B cell (primary cell): ENCODE measurements around the gene TRABD2A. TPM values are rescaled to one million over a fixed set of nuclear protein-coding genes. Genes with fewer than 3 reads are reported as not detected.

Experiments
- ATAC-seq: fragments of 200-7000 bp; cut with Tn5 transposase; one replicate; pipeline ENCODE4 v1.10.0; 2021; ENCODE audit warnings: low read depth, mild to moderate bottlenecking, moderate number of reproducible peaks, moderate library complexity
- CTCF ChIA-PET: fragments of 350-600 bp; sonication (Branson Sonifier 250); formaldehyde crosslinking; loops from one replicate; lab custom pipeline; 2021; ENCODE audit warnings: antibody characterized with exemption, inconsistent platforms; lab: Charles Lee
- POLR2A ChIA-PET: fragments of 350-600 bp; sonication (Branson Sonifier 250); formaldehyde crosslinking; loops from one replicate; lab custom pipeline; 2021; ENCODE audit warnings: antibody characterized with exemption; lab: Charles Lee
- DNase-seq: peaks from one replicate; pipeline ENCODE4 v3.0.0; 2013
- H2AFZ ChIP-seq: 2 replicates; pipeline ENCODE4 v1.6.1; 2012; ENCODE audit warnings: mild to moderate bottlenecking, low read depth, low read length; ENCODE audit not compliant: insufficient read depth, poor library complexity, severe bottlenecking
- H3K27ac ChIP-seq, 2 donors: 1 replicate in 1 of 2; 2 replicates in 1 of 2; pipeline ENCODE4 v1.5.1; 2012 to 2013; ENCODE audit warnings: low read length in 2 of 2, mild to moderate bottlenecking in 2 of 2, moderate library complexity in 1 of 2
- H3K27me3 ChIP-seq, 4 experiments: fragments of 200-600 bp in 1 of 4; sonication (generic) in 1 of 4; replicated peaks in 1 of 4; 1 replicate in 2 of 4; 2 replicates in 2 of 4; pipeline versions ENCODE4 v1.6.1 to v1.7.0; 2013 to 2016; ENCODE audit warnings: low read length in 3 of 4, mild to moderate bottlenecking in 2 of 4, mixed read lengths in 1 of 4, moderate library complexity in 1 of 4; ENCODE audit not compliant: insufficient read depth in 4 of 4, control insufficient read depth in 3 of 4; ENCODE audit errors: control extremely low read depth in 1 of 4
- H3K36me3 ChIP-seq, 2 experiments: replicated peaks in 1 of 2; 1 replicate in 1 of 2; 2 replicates in 1 of 2; pipeline versions ENCODE4 v1.6.1 to v1.7.1; 2013; ENCODE audit warnings: low read length in 1 of 2; ENCODE audit not compliant: insufficient read depth in 2 of 2, control insufficient read depth in 1 of 2; ENCODE audit errors: control extremely low read depth in 1 of 2, extremely low read depth in 1 of 2
- H3K4me1 ChIP-seq, 2 donors: fragments of 200-600 bp in 1 of 2; sonication (generic) in 1 of 2; 1 replicate in 1 of 2; 2 replicates in 1 of 2; pipeline versions ENCODE4 v1.5.1 to v1.6.1; 2013 to 2017; ENCODE audit warnings: low read length in 2 of 2; ENCODE audit not compliant: control insufficient read depth in 2 of 2, insufficient read depth in 2 of 2
- H3K4me2 ChIP-seq: replicated peaks from 2 replicates; pipeline ENCODE3; 2012; ENCODE audit warnings: mild to moderate bottlenecking, low read depth, low read length; ENCODE audit not compliant: poor library complexity, severe bottlenecking
- H3K4me3 ChIP-seq, 5 experiments: fragments of 200-600 bp in 1 of 5; sonication (generic) in 1 of 5; 1 replicate in 3 of 5; 2 replicates in 2 of 5; pipeline versions ENCODE4 v1.5.1 to v1.7.0; 2011 to 2016; ENCODE audit warnings: low read length in 4 of 5, mild to moderate bottlenecking in 4 of 5, low read depth in 2 of 5, control low read depth in 1 of 5, moderate library complexity in 1 of 5; ENCODE audit not compliant: insufficient read depth in 1 of 5; ENCODE audit errors: control extremely low read depth in 1 of 5, extremely low read depth in 1 of 5
- H3K79me2 ChIP-seq: fragments of 200-600 bp; sonication (generic); one replicate; pipeline ENCODE4 v1.6.0; 2016; ENCODE audit warnings: low read length; ENCODE audit not compliant: control insufficient read depth, insufficient read depth
- H3K9ac ChIP-seq: fragments of 200-600 bp; sonication (generic); 2 replicates; pipeline ENCODE4 v1.6.1; 2017; ENCODE audit warnings: mild to moderate bottlenecking, low read length, moderate library complexity
- H3K9me3 ChIP-seq, 3 donors: one replicate each; pipeline versions ENCODE4 v1.6.1 to v1.7.1; 2013; ENCODE audit warnings: low read length in 2 of 3; ENCODE audit not compliant: control insufficient read depth in 2 of 3, insufficient read depth in 1 of 3; ENCODE audit errors: control extremely low read depth in 1 of 3
- H4K20me1 ChIP-seq: 2 replicates; pipeline ENCODE4 v1.6.0; 2012; ENCODE audit warnings: mild to moderate bottlenecking, low read length; ENCODE audit not compliant: insufficient read depth, control insufficient read depth, poor library complexity, severe bottlenecking
- H3K27ac Mint-ChIP-seq: one replicate; pipeline ENCODE4 v1.8.0; 2021; ENCODE audit warnings: mixed read lengths
- H3K27me3 Mint-ChIP-seq: one replicate; pipeline ENCODE4 v1.8.0; 2021; ENCODE audit warnings: mixed read lengths
- H3K4me1 Mint-ChIP-seq: one replicate; pipeline ENCODE4 v1.8.0; 2021; ENCODE audit warnings: mixed read lengths
- H3K4me3 Mint-ChIP-seq: one replicate; pipeline ENCODE4 v1.8.0; 2021; ENCODE audit warnings: mixed read lengths
- H3K9me3 Mint-ChIP-seq: one replicate; pipeline ENCODE4 v1.8.0; 2022; ENCODE audit warnings: mixed read lengths; ENCODE audit not compliant: insufficient read depth
- CTCF ChIP-seq: fragments of 200-600 bp; IDR thresholded peaks from one replicate; pipeline ENCODE4 v1.8.0; 2022; ENCODE audit warnings: antibody characterized with exemption, mild to moderate bottlenecking
- EZH2 ChIP-seq: IDR thresholded peaks from 2 replicates; pipeline ENCODE4 v1.6.1; 2012; ENCODE audit warnings: borderline replicate concordance, low read depth, mild to moderate bottlenecking, moderate library complexity, low read length; ENCODE audit not compliant: insufficient read depth, poor library complexity, severe bottlenecking
- WGBS: methylation state at CpG from one replicate; pipeline ENCODE4 v1.1.5; 2013; ENCODE audit warnings: missing lambda C conversion rate; ENCODE audit not compliant: insufficient coverage; 5-methylcytosine and 5-hydroxymethylcytosine counted together
- intact Hi-C: fragments of 100-400 bp; cut with micrococcal nuclease; formaldehyde crosslinking; loops from one replicate; pipeline ENCODE4 v1.10.0; 2022
- polyA plus RNA-seq: library from polyadenylated mRNA; depleted of rRNA; stranded (reverse); fragments of >200 nt; gene quantifications from 2 replicates; pipeline ENCODE4 v1.2.3, GENCODE V29; 2012
- total RNA-seq, 2 donors: library from RNA; stranded (reverse); fragments of 120-200 nt in 1 of 2; gene quantifications; 1 replicate in 1 of 2; 2 replicates in 1 of 2; pipeline versions ENCODE4 v1.2.3 to v1.2.4, GENCODE V29; 2013 to 2022

TRABD2A gene
- total and polyA plus RNA-seq, 2 donors (not counting 1 experiment from before 2014, with no cell fraction given), result 10.1 to 11.3 TPM

DNA sequence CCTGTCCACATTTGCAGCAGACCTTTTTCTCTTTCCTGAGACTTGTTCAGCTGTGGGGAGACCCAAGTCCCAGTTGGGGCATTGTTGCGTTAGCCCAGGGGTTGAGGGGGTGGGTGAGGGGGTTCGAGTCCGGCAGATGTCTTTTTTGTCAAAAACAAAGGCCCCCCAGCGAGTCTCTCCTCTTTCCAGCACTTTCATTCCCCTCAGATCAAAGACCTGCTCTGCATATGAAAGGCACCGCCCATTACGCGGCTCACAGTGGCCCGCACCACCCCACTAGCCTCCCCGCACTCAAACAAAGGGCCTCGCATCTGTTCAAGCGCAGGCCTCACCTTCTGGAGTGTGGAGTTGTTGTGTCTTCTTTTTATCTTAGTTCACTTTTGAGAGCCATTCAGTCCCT is 25.2 kb downstream of the TRABD2A start:
- ATAC-seq (no peak), DNase-seq (no peak)
- peaks cover 24% of the 10 kb centered on the region for H3K4me1 Mint-ChIP-seq
- Histone ChIP-seq H3K4me3 (no peak overlapping the region), H3K36me3 (no peaks in the 10 kb centered on the region), H4K20me1 (no peaks in the 10 kb centered on the region), H3K4me1 (peaks cover 11 to 13% of the 10 kb centered on the region in 2 donors), H2AFZ (no peak overlapping the region), H3K27me3 (no peaks in the 10 kb centered on the region), H3K27ac (no peak overlapping the region), H3K79me2 (peaks cover 39% of the 10 kb centered on the region), H3K9ac (no peak overlapping the region), H3K9me3 (peaks cover 0 to 18% (median 10%) of the 10 kb centered on the region in 3 donors), H3K4me2 (no peak overlapping the region)
- no peaks in the 10 kb centered on the region for H3K9me3 Mint-ChIP-seq
- TF ChIP-seq CTCF (no peak), EZH2 (no peak)
- intact Hi-C loops, result loop anchor here (5.0 kb wide), 1 partner anchor 73 kb away; no protein-coding TSS in a partner anchor
- CTCF ChIA-PET, result interaction anchor here (1.2 to 3.4 kb wide), 2 partner anchors 9 to 70 kb away, joined by 3 to 12 read pairs; no protein-coding TSS in a partner anchor
- H3K27me3 Mint-ChIP-seq, result no peaks in the 10 kb centered on the region
- no CpG with 5 or more reads among the region's 11 CpGs for WGBS
- no peak overlapping the region for H3K27ac Mint-ChIP-seq
- H3K4me3 Mint-ChIP-seq, result no peak overlapping the region
- POLR2A ChIA-PET, result no interaction called here

DNA sequence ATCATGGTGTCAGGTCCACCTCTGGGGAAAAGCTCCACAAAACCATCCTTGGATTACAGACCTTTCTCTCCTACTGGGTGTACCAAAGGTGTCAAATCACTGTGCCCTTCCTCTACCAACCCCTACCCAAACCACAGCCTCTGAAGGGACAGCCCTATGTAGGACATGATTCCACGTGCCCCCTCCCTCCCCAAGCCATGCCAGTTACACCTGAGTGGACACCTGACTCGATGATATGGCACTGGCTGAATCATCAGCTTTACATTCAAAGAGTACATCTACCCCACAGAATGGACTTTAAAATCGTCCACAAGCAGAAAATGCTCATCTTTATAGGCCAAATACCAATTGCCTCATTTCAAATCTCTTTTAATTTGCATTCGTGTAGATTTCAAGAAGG is 26.0 kb downstream of the TRABD2A start:
- DNase-seq (no peak), ATAC-seq (no peak)
- Histone ChIP-seq H3K4me3 (no peak overlapping the region), H3K9ac (no peak overlapping the region), H3K4me2 (no peak overlapping the region), H3K36me3 (no peaks in the 10 kb centered on the region), H4K20me1 (no peaks in the 10 kb centered on the region), H3K9me3 (peaks cover 0 to 18% (median 10%) of the 10 kb centered on the region in 3 donors), H3K4me1 (peaks cover 11 to 13% of the 10 kb centered on the region in 2 donors), H3K27ac (no peak overlapping the region), H2AFZ (no peak overlapping the region), H3K27me3 (no peaks in the 10 kb centered on the region), H3K79me2 (peaks cover 31% of the 10 kb centered on the region)
- 83% methylated on average over 3 of the region's 4 CpGs for WGBS
- Mint-ChIP-seq H3K4me1 (peaks cover 24% of the 10 kb centered on the region), H3K27me3 (no peaks in the 10 kb centered on the region), H3K4me3 (no peak overlapping the region), H3K27ac (no peak overlapping the region), H3K9me3 (no peaks in the 10 kb centered on the region)
- TF ChIP-seq EZH2 (no peak), CTCF (no peak)
- POLR2A ChIA-PET, result no interaction called here
- intact Hi-C loops, result loop anchor here (5.0 kb wide), 1 partner anchor 73 kb away; no protein-coding TSS in a partner anchor
- CTCF ChIA-PET, result interaction anchor here (1.2 kb wide), 1 partner anchor 10 kb away, joined by 3 read pairs; no protein-coding TSS in a partner anchor
